Measurements from ENCODE around the gene AUTS2. TPM values are rescaled to one million over a fixed set of nuclear protein-coding genes. Genes with fewer than 3 reads are reported as not detected.

The AUTS2 gene
- total and polyA plus RNA-seq, 2 experiments from 2014 or later: 3.0 to 4.4 TPM

DNA sequence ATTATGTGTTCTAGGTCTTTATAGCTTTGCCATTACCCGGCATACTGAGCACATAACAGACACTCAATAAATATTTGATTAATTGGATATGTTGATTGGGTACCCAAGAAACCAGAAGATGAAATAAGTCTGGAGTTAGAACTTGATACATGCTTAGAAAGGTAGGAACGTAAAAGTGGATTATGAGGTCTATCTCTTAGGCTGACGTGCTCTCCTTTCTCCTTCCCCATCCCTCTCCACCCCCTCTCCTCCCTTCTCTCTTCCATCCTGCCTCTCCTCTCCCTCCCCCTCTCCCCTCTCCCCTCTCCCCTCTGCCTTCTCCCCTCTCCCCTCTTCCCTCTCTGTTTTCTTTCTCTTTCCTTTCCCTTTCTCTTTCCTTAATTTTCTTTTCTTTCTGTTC lies 34.0 kb downstream of the AUTS2 start:
- no peaks in the 10 kb centered on the region for H3K79me2 ChIP-seq (ENCODE audit: insufficient read depth)
- no peaks in the 10 kb centered on the region for H4K20me1 ChIP-seq (ENCODE audit: insufficient read depth)
- WGBS, 2 experiments (ENCODE audit: low coverage in 1 of 2, low lambda C conversion rate in 2 of 2, missing lambda C conversion rate in 2 of 2): 91 to 92% methylated on average over 2 to 3 of the region's 3 CpGs
- no peak overlapping the region for H3K4me3 ChIP-seq
- peaks cover 5% of the 10 kb centered on the region for H3F3A ChIP-seq (ENCODE audit: insufficient read depth)
- in situ Hi-C loops (cut with MboI): no loop called here
- no peaks in the 10 kb centered on the region for H3K9me3 ChIP-seq (ENCODE audit: low read depth)
- DNase-seq: no peak
- H3K4me2 ChIP-seq (ENCODE audit: unreplicated experiment): no peak overlapping the region
- 0 out of 2 replicates have a peak, but pooled peaks cover 4% of the 10 kb centered on the region for H3K27me3 ChIP-seq (replicated peaks; ENCODE audit: insufficient read depth)
- no peak overlapping the region for H3K27ac ChIP-seq
- no peak for TF ChIP-seq EZH2phosphoT487 (IDR thresholded peaks at IDR 0.05; ENCODE audit: insufficient read depth, low read depth)
- TF ChIP-seq EZH2 (IDR thresholded peaks at IDR 0.05; ENCODE audit: insufficient read depth, poor library complexity, severe bottlenecking): no peak
- H2AFZ ChIP-seq: no peak overlapping the region
- no peak overlapping the region for H3K9ac ChIP-seq
- H3K36me3 ChIP-seq (ENCODE audit: low read depth): no peaks in the 10 kb centered on the region
- no peaks in the 10 kb centered on the region for H3K9me2 ChIP-seq (ENCODE audit: insufficient read depth)
- H3K4me1 ChIP-seq (ENCODE audit: insufficient read depth): peaks cover 11% of the 10 kb centered on the region; the same call in 1 of the 2 replicates

- peaks cover 5% of the 10 kb centered on the region for H3F3A ChIP-seq (ENCODE audit: insufficient read depth)
- H3K9me2 ChIP-seq (ENCODE audit: insufficient read depth): no peaks in the 10 kb centered on the region
- no peak overlapping the region for H3K9ac ChIP-seq
- H4K20me1 ChIP-seq (ENCODE audit: insufficient read depth): no peaks in the 10 kb centered on the region
- H3K27me3 ChIP-seq (replicated peaks; ENCODE audit: insufficient read depth): 0 out of 2 replicates have a peak, but pooled peaks cover 4% of the 10 kb centered on the region
- no peak for TF ChIP-seq EZH2phosphoT487 (IDR thresholded peaks at IDR 0.05; ENCODE audit: insufficient read depth, low read depth)
- no peak for TF ChIP-seq EZH2 (IDR thresholded peaks at IDR 0.05; ENCODE audit: insufficient read depth, poor library complexity, severe bottlenecking)
- H3K4me2 ChIP-seq (ENCODE audit: unreplicated experiment): no peak overlapping the region
- in situ Hi-C loops (cut with MboI): no loop called here
- peaks cover 11% of the 10 kb centered on the region; the same call in 1 of the 2 replicates for H3K4me1 ChIP-seq (ENCODE audit: insufficient read depth)
- WGBS, 2 experiments (ENCODE audit: low coverage in 1 of 2, low lambda C conversion rate in 2 of 2, missing lambda C conversion rate in 2 of 2): 85 to 87% methylated on average over 2 of the region's 2 CpGs
- H3K36me3 ChIP-seq (ENCODE audit: low read depth): no peaks in the 10 kb centered on the region
- H3K4me3 ChIP-seq: no peak overlapping the region
- no peak overlapping the region for H3K27ac ChIP-seq
- no peaks in the 10 kb centered on the region for H3K79me2 ChIP-seq (ENCODE audit: insufficient read depth)
- DNase-seq: no peak
- no peaks in the 10 kb centered on the region for H3K9me3 ChIP-seq (ENCODE audit: low read depth)
- no peak overlapping the region for H2AFZ ChIP-seq
Observed at GRCh38 chr7:69633122-69633831, 35.0 kb downstream of the AUTS2 start.

- Histone ChIP-seq H3K4me3 (no peak overlapping the region), H3K36me3 (ENCODE audit: low read depth) (no peaks in the 10 kb centered on the region), H3K79me2 (ENCODE audit: insufficient read depth) (no peaks in the 10 kb centered on the region), H3K27me3 (replicated peaks; ENCODE audit: insufficient read depth) (no peaks in the 10 kb centered on the region), H3F3A (ENCODE audit: insufficient read depth) (peaks cover 3% of the 10 kb centered on the region), H3K9me2 (ENCODE audit: insufficient read depth) (no peaks in the 10 kb centered on the region), H3K9me3 (ENCODE audit: low read depth) (no peaks in the 10 kb centered on the region), H3K4me2 (ENCODE audit: unreplicated experiment) (no peak overlapping the region), H3K4me1 (ENCODE audit: insufficient read depth) (peaks cover 3% of the 10 kb centered on the region; the same call in 1 of the 2 replicates), H2AFZ (no peak overlapping the region), H3K9ac (no peak overlapping the region), H4K20me1 (ENCODE audit: insufficient read depth) (no peaks in the 10 kb centered on the region), H3K27ac (no peak overlapping the region)
- WGBS, 2 experiments (ENCODE audit: low coverage in 1 of 2, low lambda C conversion rate in 2 of 2, missing lambda C conversion rate in 2 of 2): 63 to 65% methylated on average over 4 of the region's 4 CpGs
- TF ChIP-seq EZH2 (IDR thresholded peaks at IDR 0.05; ENCODE audit: insufficient read depth, poor library complexity, severe bottlenecking) (no peak), EZH2phosphoT487 (IDR thresholded peaks at IDR 0.05; ENCODE audit: insufficient read depth, low read depth) (no peak)
- in situ Hi-C loops (cut with MboI): no loop called here
- DNase-seq: peak; percentile 4
Observed at GRCh38 chr7:69635555-69636185, 37.4 kb downstream of the AUTS2 start.

- Histone ChIP-seq H3K4me2 (ENCODE audit: unreplicated experiment) (no peak overlapping the region), H4K20me1 (ENCODE audit: insufficient read depth) (no peaks in the 10 kb centered on the region), H2AFZ (no peak overlapping the region), H3K79me2 (ENCODE audit: insufficient read depth) (no peaks in the 10 kb centered on the region), H3K9ac (no peak overlapping the region), H3K27me3 (replicated peaks; ENCODE audit: insufficient read depth) (no peaks in the 10 kb centered on the region), H3K4me3 (no peak overlapping the region), H3K4me1 (ENCODE audit: insufficient read depth) (no peaks in the 10 kb centered on the region), H3K36me3 (ENCODE audit: low read depth) (no peaks in the 10 kb centered on the region), H3K9me2 (ENCODE audit: insufficient read depth) (no peaks in the 10 kb centered on the region), H3K27ac (no peak overlapping the region), H3K9me3 (ENCODE audit: low read depth) (no peaks in the 10 kb centered on the region), H3F3A (ENCODE audit: insufficient read depth) (no peaks in the 10 kb centered on the region)
- TF ChIP-seq EZH2phosphoT487 (IDR thresholded peaks at IDR 0.05; ENCODE audit: insufficient read depth, low read depth) (no peak), EZH2 (IDR thresholded peaks at IDR 0.05; ENCODE audit: insufficient read depth, poor library complexity, severe bottlenecking) (no peak)
- WGBS, 2 experiments (ENCODE audit: low coverage in 1 of 2, low lambda C conversion rate in 2 of 2, missing lambda C conversion rate in 2 of 2): 83 to 100% methylated on average over 1 of the region's 1 CpG
- in situ Hi-C loops (cut with MboI): no loop called here
- DNase-seq: no peak
Observed at GRCh38 chr7:69638674-69639073, 40.4 kb downstream of the AUTS2 start.

Data from GM23248 (cell line).